ENCODE data around the gene NUDC.
"Not testable (repeated sequence)": the region's sequence is repeated elsewhere in the genome, so short reads cannot be mapped to it uniquely, and the experiment has no call there.

Gene NUDC

DNA sequence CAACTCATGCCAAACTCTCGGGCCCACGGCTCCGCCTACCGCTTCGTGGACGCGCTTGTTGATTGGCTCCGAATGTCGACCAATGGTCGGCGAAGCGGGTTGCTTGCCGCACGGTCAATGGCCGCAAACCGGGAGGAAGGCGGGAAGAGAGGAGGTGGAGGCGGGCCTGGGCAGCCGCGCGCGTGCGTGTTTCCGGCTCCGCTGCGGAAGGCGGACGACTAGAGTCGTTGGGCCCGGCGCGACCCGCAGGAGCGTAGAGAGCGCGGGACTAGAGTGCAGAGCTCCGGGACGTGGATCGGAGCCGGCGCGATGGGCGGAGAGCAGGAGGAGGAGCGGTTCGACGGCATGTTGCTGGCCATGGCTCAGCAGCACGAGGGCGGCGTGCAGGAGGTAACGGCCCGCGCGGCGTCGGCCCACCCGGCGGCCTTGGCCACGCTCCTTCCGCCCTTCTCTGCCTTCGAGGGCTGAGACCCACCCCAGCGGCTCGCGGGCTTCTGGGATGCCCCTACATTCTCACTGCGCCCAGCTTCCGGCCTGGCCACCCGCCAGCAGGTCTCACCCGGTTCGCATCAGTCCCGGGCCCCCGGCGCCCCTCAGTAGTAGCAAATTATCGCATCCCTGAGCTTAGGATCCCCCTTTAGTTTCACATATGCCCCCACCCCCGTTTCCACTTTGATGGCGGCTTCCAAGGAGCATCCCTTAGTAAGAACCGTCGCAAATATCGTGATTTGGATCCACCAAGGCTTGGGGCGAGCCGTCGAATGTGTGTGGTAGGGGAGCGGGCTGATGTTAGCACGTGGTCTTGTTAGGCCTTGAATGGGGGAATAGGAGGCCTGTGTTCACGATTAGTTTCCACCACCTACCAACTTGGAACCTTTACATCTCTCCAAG lies at the start of gene NUDC:
Gene NUDC, plus strand, starts transcription at position 204 of the 891 bp plus-strand sequence. Its CDS starts 106 bp downstream, at position 310.
- peak; percentile 97 for DNase-seq

DNA sequence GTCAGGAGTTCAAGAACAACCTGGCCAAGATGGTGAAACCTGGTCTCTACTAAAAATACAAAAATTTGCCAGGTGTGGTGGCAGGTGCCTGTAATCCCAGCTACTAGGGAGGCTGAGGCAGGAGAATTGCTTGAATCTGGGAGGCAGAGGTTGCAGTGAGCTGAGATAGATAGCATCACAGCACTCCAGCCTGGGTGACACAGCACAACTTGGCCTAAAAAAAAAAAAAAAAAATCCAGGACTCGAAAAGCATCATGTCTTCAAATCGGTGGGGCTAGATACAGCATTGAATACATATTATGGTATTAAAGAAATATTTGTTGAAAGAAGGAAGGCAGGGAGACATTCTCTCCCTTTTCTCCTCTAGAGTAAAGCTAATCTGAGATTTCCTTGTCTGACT lies 48.4 kb upstream of the NUDC start:
- DNase-seq: not testable (repeated sequence)

DNA sequence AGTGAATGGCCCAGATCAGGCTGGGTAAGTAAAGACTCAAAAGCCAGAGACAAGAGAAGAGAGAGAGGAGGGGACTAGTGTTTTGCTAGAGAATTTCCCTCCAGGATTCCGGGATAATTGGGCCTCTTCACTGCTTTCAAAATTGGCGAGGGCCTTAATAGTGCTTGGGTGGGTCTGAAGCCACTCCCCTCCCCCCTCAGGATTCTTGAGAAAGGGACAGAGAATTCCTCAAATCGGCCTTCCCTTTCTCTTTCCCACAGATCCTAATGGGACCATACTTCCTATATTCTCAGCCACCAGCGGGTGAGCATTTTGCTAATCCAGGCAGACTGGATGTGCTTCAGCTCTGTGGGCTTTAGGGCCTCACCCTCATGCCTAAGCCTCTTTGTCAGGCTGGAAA lies 46.6 kb upstream of the NUDC start:
- DNase-seq: no peak

DNA sequence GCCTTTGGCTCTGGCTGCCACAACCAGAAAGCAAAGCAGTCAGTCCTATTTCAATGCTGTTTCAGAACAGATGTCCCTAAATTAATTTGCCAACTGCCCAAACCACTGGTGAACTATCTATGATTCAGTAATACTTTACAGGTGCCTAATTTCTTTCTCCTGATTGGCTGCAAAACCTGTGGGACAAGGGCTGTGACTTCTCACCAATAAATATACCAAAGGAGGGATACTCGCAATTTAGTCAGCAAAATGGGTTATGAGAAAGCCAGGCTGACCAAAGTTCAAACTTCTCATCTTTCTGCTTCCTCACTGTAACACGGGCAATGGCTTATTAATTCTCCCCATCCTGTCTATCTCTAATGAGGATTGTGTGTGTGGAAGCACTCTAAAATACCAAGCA lies 44.2 kb upstream of the NUDC start:
- DNase-seq: no peak

DNA sequence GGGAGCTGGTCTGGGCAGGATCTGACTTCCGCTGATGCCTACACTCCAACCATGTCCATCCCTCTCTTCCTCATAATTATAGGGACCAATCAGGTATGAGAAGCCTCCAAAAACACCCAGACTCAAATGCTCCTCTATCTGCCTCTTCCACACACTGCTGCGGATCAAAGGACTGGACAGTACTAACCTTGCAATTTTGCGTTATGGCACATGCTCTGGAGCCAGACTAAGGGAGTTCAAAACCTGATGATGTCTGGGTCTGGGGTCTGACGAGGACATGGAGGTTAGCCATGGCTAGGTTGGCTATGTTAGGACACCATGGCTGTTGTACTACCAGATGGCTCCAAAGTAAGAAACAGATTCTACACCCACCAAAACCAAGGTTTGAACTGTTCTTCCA lies 41.8 kb upstream of the NUDC start:
- no peak for DNase-seq

DNA sequence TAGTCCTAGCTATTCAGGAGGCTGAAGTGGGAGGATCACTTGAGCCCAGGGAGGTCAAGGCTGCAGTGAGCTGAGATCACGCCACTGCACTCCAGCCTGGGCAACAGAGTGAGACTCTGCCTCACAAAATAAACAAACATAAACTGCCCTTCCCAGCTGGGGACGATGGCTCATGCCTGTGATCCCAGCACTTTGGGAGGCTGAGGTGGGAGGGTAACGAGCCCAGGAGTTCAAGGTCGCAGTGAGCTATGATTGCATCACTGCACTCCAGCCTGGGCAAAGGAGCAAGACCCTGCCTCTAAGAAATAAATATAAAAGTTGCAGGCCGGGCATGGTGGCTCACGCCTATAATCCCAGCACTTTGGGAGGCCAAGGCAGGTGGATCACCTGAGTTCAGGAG lies 39.9 kb upstream of the NUDC start:
- not testable (repeated sequence) for DNase-seq

DNA sequence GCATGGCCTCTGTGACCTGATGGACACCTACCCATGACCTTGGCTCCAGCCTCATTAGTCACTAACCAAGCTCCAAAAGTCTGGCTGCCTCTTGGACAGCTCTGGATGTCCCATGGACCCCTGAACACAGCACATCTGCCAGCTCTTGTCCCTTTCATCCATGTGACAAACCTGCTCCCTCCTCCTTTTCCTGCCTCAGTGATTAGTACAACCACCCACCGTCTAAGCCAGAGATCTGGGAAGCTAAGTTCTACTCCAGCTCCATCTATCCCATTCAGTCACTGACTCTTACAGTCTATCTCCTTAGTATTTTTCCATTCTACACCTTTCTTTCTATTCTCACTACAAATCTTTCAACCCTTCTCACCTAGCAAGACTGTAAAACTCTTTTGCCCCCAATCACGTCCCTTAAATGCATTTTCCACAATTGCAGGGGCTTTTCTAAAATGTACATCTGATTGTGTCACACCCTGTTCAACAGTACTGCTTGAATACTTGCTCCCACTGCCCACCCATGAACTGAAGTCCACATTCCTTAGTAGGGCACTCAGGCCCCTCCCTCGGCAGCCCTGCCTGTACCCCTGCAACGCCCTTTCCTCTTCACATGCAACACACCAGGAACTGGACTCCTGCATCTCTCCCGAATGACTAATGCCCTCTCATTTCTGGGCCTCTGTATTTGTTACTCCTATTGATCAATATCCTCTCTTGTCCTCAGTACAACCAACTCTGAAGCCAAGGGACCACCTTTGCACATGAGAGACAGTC lies 38.7 kb upstream of the NUDC start:
- no peak for DNase-seq

DNA sequence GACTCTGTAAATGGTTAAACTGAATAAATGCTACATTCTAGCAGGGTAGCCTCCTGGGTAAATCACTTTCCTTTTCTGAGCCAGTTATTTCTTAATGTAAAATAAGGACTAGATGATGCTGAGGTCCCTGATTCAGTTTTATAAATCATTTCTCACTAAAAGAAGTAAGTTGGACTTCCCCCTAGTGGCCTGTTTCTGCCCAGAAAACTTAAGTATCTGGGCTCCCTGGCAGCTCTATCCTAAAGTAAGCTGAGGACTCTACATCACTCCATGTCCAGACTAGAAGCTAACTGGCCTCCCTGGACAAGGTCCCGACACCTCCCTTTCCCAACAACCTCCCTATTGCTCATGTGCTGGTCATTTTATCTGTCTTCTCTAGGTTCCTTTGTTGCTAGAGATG lies 34.4 kb upstream of the NUDC start:
- DNase-seq: peak; percentile 44

DNA sequence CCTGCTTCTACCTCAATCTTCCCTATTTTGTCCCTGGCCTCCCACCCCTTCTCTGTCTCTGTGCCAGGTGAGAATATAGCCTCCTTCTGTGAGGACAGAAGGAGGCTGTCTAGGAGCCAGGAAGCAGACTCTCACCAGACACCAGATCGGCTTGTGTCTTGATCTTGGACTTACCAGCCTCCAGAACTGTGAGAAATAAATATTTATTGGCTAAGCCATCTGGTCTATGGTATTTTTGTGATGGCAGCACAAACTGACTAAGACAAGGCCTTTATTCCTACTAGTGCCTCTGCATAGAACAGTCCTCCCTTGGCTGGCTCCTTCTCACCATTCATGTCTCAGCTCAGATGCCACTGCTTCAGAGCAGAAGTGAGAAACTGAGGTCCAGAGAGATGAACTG lies 33.3 kb upstream of the NUDC start:
- no peak for DNase-seq

DNA sequence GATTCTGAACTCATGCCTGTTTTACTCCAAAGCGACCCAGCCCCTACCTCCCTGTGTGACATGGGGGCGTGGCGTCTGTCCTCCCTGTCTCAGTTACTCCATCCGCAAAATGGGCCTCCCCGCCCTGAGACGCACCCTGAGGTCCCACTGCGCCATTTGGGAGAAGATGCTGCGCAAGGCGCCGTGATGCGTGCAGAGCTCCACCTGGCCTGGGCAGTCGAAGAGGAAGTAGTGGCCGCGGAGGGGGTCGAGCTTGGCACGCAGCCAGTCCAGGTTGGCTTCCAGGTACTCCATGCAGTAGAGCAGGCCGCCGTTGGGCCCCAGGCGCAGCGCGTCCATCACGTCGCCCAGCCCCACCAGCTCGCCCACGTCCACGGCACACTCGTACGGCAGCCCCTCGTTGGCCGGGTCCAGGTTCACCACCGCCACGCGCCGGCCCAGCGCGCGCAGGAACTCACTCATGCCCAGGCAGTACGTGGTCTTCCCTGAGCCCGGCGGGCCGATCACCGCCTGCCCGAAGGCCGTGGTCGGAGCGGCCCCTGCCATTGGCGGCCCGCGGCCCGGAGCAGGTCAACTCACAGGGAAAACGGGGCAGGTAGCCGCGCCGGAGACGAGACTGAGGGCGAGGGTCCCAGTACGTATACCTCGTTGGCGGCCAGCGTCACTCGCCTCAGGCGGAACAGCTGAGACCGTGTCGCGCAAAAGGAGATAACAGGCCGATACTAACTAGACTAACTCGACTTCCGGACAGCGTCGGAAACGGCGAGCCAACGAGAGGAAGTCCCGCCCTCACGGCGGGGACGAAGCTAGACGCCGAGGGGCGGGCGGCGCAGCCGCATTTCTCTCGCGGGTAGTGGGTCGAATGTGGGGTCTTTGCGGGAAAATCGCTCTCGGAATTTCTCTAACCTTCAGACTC lies 31.7 kb upstream of the NUDC start, which contains the start of gene GPN2:
Gene GPN2, minus strand, starts transcription at position 733 of the 916 bp plus-strand sequence. Its CDS starts 187 bp downstream, at position 546.
- peak; percentile 83 for DNase-seq

DNA sequence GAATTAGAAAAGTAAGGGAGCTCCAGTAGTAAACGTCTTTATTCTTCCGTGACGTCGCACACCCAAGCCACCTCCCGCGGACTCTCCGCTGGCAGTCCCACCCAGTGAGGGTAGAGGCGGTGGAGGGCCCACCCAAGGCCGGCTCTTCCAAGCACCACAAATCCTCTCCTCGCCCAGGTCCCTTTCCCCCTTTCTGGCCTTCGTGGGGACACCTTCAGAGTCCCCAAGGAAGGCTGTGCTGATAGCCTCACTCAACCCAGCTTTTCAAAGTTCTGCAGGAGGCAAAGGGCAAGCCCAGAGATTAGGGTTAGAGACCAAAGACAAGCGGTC lies 31.1 kb upstream of the NUDC start:
- no peak for DNase-seq

DNA sequence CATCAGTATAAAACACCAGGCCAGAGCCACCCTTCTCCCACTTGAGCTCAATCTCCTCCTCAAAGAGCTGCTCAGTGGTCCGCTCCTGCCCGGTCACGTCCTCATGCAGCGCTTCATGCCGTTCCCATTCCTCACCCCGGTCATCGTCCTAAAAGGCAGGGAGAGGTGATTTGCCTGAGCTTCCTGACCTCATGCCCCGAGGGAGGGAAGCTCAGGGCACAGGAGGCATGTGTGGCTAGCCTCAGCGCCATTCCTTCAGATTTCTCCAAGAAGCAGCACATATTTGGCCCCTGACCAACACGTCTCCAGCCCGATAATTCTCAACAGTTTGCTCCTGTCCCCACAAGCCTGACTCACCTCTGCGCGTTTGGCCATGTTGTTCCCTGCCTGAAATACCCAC lies 27.3 kb upstream of the NUDC start:
- DNase-seq: no peak

DNA sequence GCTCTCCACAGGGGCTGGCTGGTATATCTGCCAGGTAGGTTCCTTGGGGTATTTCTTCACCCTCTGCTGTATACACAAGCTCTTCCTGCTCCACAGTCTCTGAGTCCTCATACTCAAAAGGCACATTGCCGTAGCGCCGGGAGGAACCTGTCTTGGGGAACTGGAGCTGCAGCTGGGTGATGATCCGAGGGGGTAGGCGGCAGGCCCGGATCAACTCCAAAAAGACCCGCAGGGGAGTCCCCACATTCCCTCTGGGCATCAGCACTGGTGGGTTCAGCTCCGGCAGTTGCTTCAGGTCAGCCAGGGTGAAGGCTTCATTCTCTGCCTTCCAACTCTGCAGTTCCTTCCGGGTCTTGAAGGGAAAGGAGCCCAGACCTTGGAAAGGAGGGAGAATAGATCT lies 24.2 kb upstream of the NUDC start:
- DNase-seq: no peak

DNA sequence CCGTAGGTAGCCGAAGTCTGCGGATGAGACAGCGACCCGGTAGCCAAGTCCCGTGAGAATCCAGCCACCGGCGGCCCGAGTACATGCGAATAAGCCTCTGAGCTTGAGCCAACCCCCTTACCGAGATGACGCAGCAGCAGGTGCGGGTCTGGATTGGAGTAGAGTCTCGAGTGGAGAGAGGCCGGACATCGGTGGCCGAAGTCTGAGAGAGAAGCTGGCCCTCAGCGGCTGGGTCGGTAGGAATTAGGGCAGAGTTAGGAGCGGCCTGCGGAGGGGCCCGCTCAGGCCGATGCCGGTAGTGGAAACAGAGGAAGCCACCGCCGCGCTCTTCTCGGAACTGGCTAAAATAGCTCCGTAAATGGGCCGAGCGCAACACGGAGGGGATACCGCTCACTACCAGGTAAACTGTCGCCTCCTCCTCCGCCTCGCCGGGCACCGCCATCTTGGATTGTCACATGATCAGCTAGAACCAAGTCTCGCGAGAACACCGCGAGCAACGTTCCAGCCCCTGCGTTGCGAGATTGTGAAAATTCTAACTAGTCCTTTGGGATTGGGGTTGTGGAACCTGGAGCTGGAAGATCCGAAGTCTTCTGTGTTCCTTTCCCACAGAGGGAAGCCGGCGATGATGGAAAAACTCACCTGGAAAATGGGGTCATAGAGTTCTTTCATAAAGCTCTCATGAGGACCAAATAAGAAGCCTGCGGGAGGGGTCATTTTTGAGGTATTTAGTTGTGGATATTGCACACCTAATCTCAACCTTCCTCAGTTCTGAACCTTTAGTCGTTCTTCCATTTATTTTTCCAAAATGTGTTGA lies 21.3 kb upstream of the NUDC start, which contains the start of gene GPATCH3:
Gene GPATCH3, minus strand, starts transcription at position 467 of the 814 bp plus-strand sequence. Its CDS starts 25 bp downstream, at position 442.
- peak; percentile 91 for DNase-seq

DNA sequence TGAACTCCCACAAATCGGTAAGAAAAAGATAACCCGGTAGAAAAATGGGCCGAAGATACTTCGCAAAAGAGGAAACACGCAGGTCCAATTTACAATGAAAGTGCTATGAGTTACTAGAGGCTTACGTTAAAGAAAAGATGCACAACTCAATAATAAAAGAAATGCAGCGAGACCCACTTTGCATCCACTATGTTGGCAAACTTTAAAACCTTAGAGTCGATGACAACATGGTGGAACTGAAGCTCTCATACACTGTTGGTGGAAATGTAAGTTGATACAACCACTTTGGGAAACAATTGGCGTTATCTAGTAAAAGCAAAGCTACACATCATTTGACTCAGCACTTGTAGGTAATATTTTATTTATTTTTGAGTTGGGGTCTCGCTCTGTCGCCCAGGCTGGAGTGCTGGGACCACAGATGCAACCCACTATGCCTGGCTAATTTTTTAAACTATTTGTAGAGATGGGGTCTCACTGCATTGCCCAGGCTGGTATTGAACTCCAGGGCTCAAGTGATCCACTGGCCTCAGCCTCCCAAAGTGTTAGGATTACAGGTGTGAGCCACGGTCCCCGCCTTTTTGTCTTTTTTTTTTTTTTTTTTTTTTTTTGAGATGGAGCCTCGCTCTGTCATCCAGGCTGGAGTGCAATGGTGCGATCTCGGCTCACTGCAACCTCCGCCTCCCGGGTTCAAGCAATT lies 20.6 kb upstream of the NUDC start:
- no peak for DNase-seq

DNA sequence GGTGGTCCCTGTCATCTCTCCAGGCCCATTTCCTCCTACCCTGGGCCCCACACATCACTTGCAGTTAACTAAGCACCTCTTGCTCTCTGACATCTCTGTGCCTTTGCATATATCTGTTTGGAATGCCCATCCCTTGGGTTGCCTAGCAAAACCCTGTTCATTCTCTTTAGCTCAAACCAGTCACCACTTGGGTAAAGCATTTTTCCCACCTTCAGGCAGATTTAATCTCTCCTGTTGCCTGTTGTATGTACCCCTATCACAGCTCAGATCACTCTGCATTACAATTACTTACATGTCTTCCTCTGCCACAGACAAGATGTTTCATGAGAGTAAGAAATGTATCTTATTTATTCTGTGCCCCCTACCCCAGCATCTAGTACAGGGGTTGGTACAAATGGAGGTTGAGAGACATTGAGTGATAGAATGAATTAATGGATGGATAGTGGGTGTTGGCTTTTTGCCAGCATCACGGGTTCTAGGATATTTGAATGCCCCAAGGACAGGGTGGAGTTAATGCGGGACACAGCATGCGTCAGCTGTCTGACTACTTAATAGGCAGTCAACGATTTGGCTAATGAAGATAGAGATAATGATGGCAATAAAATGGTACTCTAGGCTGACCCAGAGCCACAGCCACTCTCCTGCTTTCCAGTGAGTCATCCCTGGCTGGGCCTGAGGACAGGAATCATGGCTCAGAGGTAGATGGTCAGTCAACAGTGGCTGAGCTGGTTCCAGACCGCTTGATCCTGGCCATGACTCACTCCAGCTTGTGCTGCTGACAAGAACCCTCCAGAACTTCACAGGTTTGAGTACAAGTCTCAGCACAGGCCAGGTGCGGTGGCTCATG lies 14.2 kb upstream of the NUDC start:
- DNase-seq: no peak

DNA sequence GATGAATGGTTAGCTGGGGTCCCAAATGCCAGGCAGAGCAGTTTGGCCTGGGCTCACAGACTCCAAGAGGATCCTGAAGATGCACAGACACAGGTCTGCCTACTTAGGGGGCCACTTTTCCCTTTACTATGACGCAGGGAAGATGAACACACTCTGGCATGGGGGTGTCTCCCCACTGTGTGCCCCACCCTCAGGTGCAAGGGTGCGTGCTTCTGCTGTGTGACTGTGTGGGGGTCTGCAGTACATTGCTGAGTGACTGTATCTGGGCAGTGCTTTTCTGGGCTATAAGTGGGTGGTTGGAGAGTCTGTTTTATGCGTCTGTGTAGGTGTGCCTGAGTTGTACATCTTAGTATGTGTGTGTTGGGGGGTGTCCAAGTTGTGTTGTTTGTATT lies 11.6 kb upstream of the NUDC start:
- DNase-seq: no peak

DNA sequence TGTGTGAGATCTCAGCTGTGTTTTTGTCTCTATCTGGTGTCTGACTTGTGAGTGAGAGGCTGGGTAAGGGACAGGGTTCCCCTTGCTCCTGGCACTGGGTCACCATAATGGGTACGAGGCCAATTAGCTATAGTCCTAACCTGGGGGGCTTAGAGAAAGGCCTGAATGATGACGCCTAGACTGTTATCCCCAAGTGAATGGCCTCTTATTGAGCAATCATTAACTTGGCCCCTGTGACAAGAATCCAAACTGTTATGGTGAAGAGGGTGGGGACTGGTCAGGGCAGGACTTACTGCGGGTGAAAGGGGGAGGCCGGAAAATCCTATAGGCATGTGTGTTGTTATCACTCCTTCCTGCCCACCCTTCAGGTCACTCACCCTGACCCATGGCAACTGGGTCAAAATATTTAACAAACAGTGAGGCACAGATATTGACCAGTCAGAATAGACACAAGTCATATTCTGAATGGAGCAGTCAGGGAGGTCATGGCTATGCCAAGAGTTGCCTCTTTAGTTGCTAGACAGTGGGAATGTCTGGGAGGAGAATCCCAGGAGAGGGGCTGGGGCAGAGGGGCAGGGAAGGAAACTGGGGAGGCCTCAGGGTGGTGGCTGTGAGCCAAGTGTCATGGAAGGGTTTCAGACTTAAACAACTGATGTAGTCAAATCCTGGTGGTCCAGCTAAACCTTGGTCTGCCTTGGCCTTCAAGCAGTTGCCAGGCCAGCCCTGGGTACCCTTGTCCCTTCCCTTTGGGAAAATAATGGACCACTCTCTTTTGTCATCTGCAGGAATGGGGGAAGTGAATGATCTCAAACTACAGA lies 11.0 kb upstream of the NUDC start:
- DNase-seq: no peak

DNA sequence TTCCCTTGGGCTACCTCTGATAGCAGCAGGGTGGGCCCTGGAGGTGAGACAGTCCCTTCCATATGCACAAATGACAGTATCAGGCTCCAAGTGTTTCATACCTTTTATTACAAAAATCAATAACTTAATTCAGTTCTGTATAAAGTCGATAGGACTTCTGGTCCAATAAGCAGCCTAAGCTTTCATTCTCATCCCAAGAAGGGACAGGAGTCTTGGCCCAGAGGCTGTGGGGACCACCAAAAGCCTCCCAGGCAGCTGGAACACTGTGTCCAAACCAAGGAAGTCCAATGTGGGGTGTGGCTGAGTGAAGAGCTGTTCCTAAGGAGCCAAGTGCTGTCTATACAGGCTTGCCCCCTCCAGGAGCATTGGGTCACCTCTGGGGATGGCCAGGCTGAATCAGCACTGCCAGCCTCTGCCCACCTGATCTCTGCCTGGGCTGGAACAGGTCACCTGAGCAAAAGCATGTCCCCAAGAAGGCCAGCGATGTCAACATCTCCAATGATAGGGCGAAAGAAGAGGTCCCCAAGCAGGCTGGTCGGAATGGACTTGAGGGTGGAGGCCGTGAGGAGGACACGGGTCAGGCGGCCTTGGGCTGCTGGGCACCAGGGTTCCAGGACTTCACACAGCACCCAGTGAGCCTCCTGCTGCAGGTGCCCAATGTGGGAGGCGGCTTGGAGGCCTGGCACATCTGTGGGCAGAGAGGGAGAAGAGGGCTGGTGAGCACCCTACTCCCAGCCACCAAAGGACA lies 10.0 kb upstream of the NUDC start:
- no peak for DNase-seq

Data from CD4-positive, alpha-beta T cell treated with Interleukin-10 for 1 hour (primary cell).